Cerebellar nuclear complex (tissue), 1 donor: ENCODE measurements around the gene ZSCAN31.
A peak's percentile ranks its signal among the peaks of the same experiment; 100 is the strongest.
"Not testable (repeated sequence)": the region's sequence is repeated elsewhere in the genome, so short reads cannot be mapped to it uniquely, and the experiment has no call there.

Experiments
- DNase-seq, 2 experiments: peaks; one replicate each; lab custom pipeline; 2025; lab: John Stamatoyannopoulos, UW

The ZSCAN31 gene

GRCh38 chr6:28335564-28336283 lies at the start of gene ZSCAN31:
Gene ZSCAN31, minus strand, starts transcription at chr6:28336148. Its CDS starts 6,465 bp downstream, at chr6:28329683.
- DNase-seq: peak; percentile 33 to 78

DNA sequence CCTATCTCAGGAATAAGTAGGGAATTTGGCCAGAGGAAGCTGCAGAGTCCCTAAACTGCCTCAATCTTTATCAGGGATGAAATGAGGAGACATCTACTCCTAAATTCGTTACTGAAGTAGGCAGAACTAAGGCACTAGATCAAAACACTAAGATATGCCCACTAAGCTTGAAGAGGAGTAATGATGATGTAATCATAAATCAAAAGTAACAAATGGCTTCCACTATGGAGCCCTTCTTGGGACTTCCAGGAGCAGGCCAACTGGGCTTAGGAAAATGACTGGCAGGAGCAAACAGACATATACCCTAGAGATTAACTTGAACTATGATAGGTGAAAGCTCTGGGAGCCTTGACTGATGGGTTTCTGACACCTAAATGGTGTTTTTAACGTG lies 48.2 kb upstream of the ZSCAN31 start:
- no peak for DNase-seq

- DNase-seq: peak in 1 of 2 experiments; percentile 7
These were observed 47.5 kb upstream of the ZSCAN31 start for GRCh38 chr6:28383235-28384142.

GRCh38 chr6:28380381-28380780 lies 44.4 kb upstream of the ZSCAN31 start:
- no peak for DNase-seq

GRCh38 chr6:28378644-28379043 lies 42.7 kb upstream of the ZSCAN31 start:
- no peak for DNase-seq

GRCh38 chr6:28377879-28378278 lies 41.9 kb upstream of the ZSCAN31 start:
- DNase-seq: no peak

DNA sequence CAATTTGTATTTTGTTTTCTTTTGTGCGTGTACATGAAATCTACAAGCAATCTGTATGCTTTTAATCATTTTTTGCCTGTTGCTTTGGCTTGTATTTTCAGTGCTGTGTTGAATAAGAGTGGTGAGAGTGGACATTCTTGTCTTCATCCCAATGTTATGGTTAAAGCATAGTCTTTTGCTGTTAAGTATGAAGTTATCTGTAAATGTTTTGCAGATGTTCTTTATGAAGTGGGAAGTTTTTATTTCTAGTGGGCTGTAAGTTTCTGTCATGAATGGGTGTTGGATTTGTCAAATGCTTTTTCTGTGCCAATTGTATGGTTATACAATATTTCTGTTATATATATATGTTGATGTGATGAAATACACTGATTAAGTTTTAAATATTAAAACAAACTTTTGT lies 38.0 kb upstream of the ZSCAN31 start:
- DNase-seq: no peak

DNA sequence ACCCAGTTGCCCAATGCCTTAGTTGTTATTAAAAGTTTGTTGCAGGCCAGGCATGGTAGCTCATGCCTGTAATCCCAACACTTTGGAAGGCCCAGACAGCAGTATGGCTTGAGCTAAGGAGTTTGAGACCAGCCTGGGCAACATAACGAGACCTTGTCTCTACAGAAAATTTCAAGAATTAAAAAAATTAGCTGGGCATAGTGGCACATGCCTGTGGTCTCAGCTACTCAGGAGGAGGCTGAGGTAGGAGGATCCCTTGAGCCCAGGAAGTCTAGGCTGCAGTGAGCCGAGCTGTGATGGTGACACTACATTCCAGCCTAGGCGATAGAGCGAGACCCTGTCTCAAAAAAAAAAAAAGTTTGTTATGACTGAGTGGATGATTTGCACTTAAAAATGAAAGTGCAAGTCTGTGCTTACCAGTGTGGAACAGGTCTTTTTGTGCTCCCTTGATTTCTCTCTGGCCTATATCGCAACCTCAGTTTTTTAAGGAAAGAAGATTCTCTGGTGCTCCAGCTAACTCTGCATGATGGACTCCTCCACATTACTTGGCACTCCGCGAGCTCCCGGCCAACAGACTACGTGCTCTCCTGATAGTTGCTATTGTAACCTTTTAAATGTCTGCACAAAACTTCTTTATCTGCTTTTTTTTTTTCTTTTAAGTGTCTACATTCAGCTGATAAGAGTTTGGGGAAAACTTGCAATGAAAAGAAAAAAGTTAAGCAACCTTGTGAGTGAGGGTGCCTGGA lies 35.9 kb upstream of the ZSCAN31 start:
- DNase-seq: no peak

- no peak for DNase-seq
These were observed 35.3 kb upstream of the ZSCAN31 start for GRCh38 chr6:28371280-28371679.

DNA sequence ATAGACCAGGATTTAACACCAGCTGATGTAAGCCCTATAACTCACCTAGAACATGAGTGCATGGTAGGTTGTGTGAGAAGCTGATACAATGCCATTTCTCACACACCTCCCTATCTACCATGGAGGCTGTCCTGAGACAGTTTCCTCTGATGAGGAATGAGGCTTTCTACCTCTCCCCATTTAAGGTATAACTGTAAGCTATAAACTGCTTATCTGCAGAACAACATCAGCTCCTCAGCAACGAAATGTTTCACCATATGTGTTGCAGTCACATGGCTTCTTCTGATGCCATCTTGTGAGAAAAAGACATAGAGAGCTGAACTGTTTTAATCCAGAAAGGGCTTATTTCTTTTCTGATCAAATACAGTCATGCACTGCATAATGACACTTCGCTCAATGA lies 34.5 kb upstream of the ZSCAN31 start:
- DNase-seq: no peak

DNA sequence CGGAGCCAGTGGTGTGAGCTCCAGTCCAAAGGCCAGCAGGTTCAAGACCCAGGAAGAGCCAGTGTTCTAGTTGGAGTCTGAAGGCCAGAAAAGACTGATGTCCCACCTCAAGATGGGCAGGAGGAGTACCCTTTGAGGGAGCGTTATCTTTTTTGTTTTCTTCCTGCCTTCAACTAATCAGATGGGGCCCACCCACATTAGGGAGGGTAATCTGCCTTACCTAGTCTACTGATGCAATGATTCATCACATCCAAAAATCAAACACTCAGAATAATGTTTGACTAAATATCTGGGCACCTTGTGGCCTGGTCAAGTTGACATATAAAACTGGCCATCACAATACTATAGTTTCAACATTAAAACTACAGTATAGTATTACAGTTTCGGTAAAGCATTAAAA lies 33.5 kb upstream of the ZSCAN31 start:
- no peak for DNase-seq

DNA sequence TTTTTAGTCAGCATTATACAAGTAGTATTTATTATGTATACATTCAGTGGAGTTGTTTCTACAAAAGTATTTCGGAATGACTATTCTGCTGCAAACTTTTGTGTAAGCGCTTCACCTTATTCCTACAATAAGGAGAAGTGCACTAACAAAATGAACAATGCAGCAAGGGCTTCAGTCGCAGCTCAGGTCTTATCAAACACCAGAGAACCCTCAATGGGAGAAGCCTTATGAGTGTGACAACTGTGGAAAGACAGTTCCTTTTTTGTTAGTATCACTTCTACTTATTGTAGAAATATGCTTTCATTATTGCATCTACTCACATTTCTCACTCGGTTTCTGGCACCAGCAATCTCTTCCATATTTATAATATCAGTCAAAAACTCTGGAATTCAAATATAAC lies 32.6 kb upstream of the ZSCAN31 start:
- DNase-seq: no peak

DNA sequence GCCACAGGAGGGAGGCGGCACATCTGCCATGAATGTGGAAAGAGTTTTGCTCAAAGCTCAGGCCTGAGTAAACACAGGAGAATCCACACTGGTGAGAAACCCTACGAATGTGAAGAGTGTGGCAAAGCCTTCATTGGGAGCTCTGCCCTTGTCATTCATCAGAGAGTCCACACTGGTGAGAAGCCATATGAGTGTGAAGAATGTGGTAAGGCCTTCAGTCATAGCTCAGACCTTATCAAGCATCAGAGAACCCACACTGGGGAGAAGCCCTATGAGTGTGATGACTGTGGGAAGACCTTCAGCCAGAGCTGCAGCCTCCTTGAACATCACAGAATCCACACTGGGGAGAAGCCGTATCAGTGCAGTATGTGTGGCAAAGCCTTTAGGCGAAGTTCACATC lies 29.6 kb upstream of the ZSCAN31 start:
- DNase-seq: not testable (repeated sequence)

DNA sequence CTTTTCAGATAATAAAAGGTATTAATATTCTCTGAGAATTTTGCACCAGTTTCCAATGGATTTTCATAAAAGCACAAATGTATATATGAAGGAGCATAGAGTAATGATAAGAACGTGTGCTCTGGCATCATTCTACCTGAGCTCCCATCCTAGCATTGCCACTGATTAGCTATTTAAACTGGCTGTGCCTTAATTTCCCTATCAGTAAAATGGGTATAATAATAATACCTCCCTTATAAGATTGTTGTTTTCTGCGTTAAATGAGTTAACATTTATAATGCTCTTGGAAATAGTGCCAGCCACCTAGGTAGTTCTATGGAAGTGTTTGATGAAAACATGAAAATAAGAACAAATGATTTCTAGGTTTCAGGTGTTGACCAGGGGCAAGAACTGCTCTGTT lies 25.0 kb upstream of the ZSCAN31 start:
- no peak for DNase-seq

- DNase-seq: not testable (repeated sequence)
These were observed 23.6 kb upstream of the ZSCAN31 start for GRCh38 chr6:28359562-28359961.

DNA sequence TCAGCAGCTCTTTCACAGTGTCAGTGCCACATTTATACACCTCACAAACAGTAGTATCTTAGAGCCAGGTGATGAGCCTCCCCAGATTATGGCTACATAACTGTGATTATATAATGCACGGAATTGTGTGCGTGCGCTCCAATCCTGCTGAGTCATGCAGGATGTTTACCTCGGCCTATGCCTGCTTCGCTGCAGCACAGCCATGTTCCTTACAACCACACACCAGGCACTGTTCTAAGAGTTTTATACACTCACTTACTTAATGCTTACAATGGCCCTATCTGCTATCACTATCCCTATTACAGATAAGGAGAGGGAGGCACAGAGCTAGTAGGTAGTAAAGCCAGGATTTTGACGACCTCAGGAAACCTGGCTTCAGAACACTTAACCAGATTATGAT lies 21.1 kb upstream of the ZSCAN31 start:
- DNase-seq: no peak

GRCh38 chr6:28356666-28357020 lies 20.7 kb upstream of the ZSCAN31 start:
- peak in 1 of 2 experiments; percentile 43 for DNase-seq

- peak; percentile 45 to 80 for DNase-seq
These were observed 20.1 kb upstream of the ZSCAN31 start for GRCh38 chr6:28355743-28356665.

GRCh38 chr6:28354688-28355554 lies 19.0 kb upstream of the ZSCAN31 start:
- DNase-seq: no peak

DNA sequence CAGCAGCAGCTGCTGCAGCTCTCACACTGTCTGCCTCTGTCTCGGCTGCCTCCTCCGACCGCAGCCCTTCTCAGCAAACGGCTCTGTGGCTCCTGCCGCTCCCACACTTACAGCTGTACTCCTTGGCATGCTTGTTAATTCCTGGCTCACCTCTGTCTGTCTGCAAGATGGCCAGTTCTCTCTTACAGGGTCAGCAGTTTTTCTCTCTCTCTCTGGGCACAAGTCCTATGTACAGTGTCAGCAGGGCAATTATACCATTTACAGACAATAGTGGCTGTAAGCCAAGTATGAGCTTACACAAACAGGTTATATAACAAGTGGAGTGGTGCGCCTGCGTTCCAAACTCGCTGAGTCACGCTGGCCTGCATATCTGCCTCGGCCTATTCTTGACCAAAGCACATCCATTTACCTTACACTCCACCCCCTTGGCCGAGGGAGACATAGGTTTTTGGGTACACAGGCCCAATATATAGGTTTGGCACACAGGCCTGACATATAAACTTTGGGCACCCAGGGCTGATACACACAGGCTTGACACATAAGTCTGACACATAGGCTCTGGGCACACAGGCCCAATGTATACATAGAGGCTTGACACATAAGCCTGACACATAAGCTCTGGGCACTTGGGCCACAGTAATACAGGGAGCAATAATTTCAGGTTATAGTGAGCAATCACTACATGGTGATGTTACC lies 18.2 kb upstream of the ZSCAN31 start:
- no peak for DNase-seq
